GM21576 (cell line): Measurements from ENCODE around the gene ZFC3H1.

Source experiments
- ATAC-seq: cut with Tn5 transposase; IDR thresholded peaks from one replicate; pipeline ENCODE4 v1.9.1; 2021; ENCODE audit warnings: mild to moderate bottlenecking, moderate library complexity; ENCODE audit not compliant: unreplicated experiment

ZFC3H1 gene

DNA sequence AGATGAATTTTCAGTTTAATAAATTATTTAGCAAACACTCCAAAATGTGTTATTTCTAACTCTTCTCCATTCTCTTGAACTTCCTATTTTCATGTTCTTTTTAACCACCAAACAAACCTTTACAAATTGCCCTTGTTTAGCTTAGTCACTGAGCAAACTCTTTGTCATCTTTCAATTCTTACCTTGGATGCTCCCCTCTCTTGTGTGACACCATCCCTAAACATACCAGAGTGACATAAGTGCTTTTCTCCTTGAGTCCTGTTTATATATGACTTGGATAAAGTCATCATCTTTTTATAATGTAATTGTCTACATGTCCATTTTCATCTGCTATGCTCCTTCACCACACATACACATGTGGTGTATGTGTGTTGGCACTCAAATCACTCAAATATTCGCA, 18.8 kb upstream of the ZFC3H1 start:
- no peak for ATAC-seq

DNA sequence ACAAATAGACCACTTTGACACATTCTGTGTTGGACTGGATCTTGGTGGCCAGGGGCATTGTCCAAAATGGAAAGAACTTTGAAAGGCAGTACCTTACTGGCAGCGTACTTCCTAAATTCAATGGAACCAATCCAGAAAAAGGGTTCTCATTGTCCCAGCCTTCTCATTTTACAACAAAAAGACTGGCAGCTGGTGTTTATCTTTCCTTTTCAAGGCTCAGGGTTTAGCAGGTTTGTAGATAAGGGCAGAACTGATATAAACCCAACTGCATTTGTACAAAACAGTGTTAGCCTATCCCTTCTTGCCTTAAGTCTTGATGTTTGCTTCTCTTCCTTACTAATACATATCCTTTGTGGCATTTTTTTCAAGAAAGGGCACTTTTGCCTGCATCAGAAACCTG, 8.2 kb upstream of the ZFC3H1 start:
- no peak for ATAC-seq

DNA sequence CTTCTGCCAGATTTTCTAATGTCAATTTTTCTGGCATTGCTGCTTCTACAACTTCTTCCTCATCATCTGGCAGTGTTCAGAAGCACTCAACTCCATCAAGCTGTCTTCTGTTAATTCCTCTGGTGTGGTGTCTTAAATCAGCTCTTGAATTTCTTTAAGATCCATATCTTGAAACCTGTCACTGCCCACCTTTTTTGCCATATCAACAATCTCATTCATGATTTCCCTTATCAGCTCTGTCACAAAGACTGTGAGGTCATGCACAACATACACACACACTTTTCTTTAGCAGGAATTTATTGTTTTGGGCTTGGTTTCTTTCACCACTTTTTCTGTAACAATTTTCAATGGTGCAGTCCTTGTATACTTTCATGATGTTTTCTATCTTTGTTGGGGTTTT, 7.7 kb upstream of the ZFC3H1 start:
- ATAC-seq = no peak

GRCh38 chr12:71666259-71666658, 2.6 kb upstream of the ZFC3H1 start:
- ATAC-seq = no peak

- ATAC-seq = no peak
Measured at GRCh38 chr12:71665090-71665463, 1.4 kb upstream of the ZFC3H1 start.

GRCh38 chr12:71664411-71665089, 902 bp upstream of the ZFC3H1 start:
- peak; percentile 13 for ATAC-seq

GRCh38 chr12:71662849-71663560, 643 bp downstream of the ZFC3H1 start:
- peak; percentile 18 for ATAC-seq

GRCh38 chr12:71661977-71662530, 1.6 kb downstream of the ZFC3H1 start:
- no peak for ATAC-seq

DNA sequence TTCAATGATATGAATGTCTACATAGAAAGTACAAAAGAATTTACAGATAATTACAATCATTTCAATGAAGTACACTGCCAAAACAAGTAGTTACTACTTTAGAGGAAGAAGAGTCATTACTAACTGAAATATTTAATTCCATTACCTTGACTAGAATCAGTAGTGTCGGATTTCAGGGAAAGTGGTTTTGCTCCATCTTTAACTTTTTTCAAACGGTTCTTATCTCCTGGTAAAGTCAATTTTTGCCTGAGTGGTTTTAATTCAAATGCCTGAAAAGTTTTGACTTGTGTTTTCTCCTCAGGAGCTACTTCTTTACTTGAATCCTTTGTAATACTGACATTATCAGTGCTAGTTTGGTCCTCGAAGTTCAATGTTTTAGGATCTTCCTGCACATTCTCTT, 6.9 kb downstream of the ZFC3H1 start:
- no peak for ATAC-seq

DNA sequence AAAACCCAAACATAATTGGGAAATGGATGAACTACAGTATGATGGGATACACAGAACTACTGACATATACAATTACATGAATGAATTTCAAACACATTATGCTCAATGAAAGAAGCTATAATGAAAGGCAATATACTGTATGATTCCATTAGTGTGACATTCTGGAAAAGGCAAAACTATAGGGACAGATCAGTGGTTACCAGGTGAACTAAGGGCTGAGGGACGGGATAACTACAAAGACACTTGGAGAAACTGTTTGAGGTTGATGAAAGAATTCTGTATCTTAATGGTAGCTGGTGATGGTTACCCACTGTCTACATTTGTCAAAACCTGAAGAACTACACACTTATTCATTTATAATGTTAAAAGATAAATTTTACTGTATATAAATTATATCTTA, 7.7 kb downstream of the ZFC3H1 start:
- ATAC-seq = no peak

DNA sequence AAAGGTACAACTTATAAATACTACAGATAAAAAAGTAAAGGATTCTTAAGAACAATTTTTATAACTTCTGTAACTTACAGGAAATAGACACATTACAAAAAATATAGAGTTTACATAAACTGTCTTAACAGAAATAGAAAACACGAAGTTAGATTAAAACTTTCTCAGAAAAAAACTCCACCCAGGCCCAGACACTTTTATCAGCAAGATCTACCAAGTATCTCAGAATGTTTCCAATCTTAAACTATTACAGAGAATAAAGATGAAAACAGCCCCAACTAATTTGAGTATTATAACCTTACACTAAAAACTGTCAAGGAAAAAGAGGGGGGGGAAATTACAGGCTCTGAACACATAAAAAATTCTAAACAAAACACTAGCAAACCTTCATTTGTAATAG, 8.2 kb downstream of the ZFC3H1 start:
- no peak for ATAC-seq

DNA sequence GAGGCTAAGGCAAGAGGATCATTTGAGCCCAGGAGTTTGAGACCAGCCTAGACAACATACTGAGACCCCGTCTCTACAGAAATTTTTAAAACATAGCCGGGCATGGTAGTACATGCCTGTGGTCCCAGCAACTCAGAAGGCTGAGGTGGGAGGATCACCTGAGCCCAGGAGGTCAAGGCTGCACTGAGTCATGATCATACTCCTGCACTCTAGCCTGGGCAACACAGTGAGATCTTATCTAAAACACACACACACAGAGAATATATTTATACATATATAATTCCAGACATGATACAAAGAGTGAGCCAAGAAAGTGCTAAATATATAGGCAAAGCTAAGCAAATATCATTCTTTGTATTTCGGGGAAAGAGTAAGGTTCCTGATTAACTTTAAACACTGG, 9.4 kb downstream of the ZFC3H1 start:
- no peak for ATAC-seq

GRCh38 chr12:71653137-71653536, 10.5 kb downstream of the ZFC3H1 start:
- ATAC-seq = no peak

- ATAC-seq = no peak
Measured at GRCh38 chr12:71652656-71653055, 11.0 kb downstream of the ZFC3H1 start.

GRCh38 chr12:71649401-71649800, 14.2 kb downstream of the ZFC3H1 start:
- ATAC-seq = no peak

DNA sequence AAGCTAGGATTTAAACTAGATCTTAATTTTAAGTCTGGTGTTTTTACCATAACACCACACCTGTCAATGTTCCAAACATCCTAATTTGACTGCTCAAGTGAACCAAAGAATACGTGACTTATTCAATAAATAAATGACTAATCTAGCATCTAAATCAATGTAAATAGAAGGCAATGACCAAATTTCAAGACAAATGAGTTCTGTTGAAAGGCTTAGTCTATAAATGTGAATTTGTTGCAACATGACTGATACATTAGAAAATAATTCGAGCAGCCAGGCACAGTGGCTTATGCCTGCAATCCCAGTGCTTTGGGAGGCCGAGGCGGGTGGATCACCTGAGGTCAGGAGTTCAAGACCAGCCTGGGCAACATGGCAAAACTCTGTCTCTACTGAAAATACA, 15.1 kb downstream of the ZFC3H1 start:
- no peak for ATAC-seq

DNA sequence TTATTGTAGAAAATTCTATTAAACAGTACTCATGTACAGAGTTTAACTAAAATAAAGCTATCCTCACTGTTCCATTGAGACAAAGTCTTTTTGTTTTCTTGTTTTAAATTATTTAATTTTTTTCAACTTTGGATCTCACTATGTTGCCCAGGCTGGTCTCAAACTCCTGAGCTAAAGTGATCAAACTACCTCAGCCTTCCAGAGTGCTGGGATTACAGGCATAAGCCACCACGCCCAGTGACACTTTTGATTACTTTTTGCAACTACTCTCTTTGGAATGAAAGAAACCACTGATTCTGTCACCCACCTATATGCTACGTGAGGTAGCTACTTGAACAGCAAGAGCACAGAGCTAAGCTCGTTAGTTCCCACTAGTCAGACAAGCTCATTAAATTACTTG, 17.1 kb downstream of the ZFC3H1 start:
- ATAC-seq = no peak

DNA sequence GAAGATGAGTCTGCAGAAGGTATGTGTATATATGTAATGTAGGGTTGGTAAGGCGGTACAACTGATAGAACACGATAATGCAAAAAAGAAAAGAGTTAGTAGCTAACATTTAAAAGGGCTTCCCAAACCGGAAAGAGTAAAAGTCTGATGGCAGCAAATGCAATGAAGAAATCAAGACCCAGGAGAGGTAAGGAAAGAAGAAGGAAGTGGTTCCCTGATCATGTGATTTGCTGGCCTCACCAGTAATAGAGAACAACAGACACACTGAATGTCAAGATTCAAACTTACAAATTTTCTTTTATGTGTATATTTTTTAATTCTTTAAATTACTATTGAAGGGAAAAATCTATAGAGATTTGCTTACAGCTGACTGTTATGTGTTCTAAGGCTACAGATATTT, 18.4 kb downstream of the ZFC3H1 start:
- ATAC-seq = no peak

DNA sequence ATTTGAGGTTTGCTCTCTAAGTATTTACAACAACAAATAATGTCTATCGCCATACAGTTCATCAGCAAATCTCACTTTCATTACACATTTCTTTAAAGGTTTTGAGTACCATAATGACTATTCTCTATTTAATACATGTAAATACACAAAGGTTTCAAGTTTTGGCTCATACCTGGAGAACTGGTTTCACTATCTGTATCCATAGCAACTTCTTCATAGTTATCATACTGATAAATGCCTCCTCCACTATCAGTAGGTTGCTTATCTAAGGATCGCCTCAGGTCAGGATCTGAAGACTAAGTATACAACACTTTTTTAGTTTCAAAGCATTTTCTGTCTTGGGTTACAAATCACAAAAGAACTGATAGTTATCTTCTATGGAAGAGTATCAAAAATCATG, 21.4 kb downstream of the ZFC3H1 start:
- ATAC-seq = no peak

DNA sequence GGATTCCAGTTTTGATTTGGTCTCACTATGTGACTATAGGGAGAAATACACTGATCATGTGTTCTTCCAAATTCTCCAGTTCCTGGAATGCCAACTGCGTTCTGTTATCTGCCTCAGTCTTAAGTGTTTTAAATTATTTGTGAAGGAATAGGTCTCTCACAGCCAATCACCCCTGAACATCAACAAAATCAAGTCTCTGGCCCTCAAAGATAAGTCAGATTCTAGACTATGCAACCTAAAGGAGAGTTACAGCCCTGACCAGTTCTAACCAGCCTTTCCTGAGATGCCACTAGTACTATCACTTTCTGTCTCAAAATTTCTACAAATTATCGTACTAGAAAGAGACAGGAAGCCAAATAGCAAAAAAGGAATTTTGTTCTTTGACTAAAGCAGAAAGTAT, 22.3 kb downstream of the ZFC3H1 start:
- ATAC-seq = no peak

GRCh38 chr12:71640316-71640715, 23.3 kb downstream of the ZFC3H1 start:
- ATAC-seq = no peak

DNA sequence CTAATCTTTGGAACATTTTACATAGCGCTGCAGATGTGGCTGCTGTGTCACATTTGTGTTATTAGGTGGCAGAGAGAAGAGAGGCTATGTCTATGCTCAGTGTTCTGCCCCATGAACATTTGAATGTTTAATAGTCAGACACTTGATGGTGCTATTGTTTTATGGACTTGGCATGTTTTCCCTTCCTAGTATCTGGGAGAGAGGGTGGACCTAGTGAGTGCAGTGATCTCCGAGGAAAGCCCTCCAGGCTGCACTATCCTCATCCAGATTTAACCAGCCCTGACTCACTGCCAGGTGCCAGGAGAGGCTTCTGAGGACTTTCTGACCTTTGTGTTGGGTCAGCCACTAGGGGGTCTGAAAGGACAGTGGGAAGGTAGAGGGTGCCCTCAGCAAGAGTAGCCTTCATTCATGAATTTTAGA, 24.3 kb downstream of the ZFC3H1 start:
- peak; percentile 50 for ATAC-seq
